Pancreas (tissue), 10 donors: ENCODE data around the gene BMF. TPM values are rescaled to one million over a fixed set of nuclear protein-coding genes. Genes with fewer than 3 reads are reported as not detected.

Experiments used
- ATAC-seq, 4 donors: fragments of 200-7000 bp; cut with Tn5 transposase; one replicate each; pipeline versions ENCODE4 v1.8.0 to v1.9.1; 2020; ENCODE audit warnings: mild to moderate bottlenecking in 4 of 4, moderate library complexity in 4 of 4
- DNase-seq, 6 donors: peaks; one replicate each; pipeline ENCODE4 v3.0.0-alpha.2; 2020
- FAIRE-seq: peaks from 2 replicates; lab custom pipeline; 2012; peaks lifted over from hg19 to GRCh38; lab: Jason Lieb, UNC
- H3K27ac ChIP-seq, 4 donors: fragments of 200-600 bp; sonication (generic); 1 replicate in 3 of 4; 2 replicates in 1 of 4; pipeline versions ENCODE4 v1.5.0 to v1.8.0; 2020
- H3K27me3 ChIP-seq, 4 donors: fragments of 200-600 bp; one replicate each; pipeline ENCODE4 v1.8.0; 2021
- H3K36me3 ChIP-seq, 3 donors: fragments of 200-600 bp; sonication (generic) in 1 of 3; one replicate each; pipeline versions ENCODE4 v1.5.0 to v1.8.0; 2020 to 2021
- H3K4me1 ChIP-seq, 3 donors: fragments of 200-600 bp; one replicate each; pipeline ENCODE4 v1.8.0; 2021
- H3K4me3 ChIP-seq, 4 donors: fragments of 200-600 bp; sonication (generic) in 2 of 4; one replicate each; pipeline versions ENCODE4 v1.5.0 to v1.8.0; 2020 to 2021
- H3K9me3 ChIP-seq, 4 donors: fragments of 200-600 bp; one replicate each; pipeline ENCODE4 v1.8.0; 2021
- CTCF ChIP-seq, 4 donors: fragments of 200-600 bp; sonication (generic) in 3 of 4; IDR thresholded peaks; one replicate each; pipeline versions ENCODE4 v1.5.0 to v1.8.0; 2021; ENCODE audit warnings: antibody characterized with exemption in 4 of 4
- WGBS, 2 donors: extraction: QIAGEN DNeasy Blood & Tissue Kit; methylation state at CpG; one replicate each; pipeline ENCODE4 v1.1.7; 2013; 5-methylcytosine and 5-hydroxymethylcytosine counted together
- intact Hi-C, 3 donors: fragments of 100-400 bp; cut with DNase I; formaldehyde crosslinking; loops; one replicate each; pipeline versions ENCODE4 v1.11.1 to v1.14.2; 2022
- polyA plus RNA-seq, 2 donors: library from polyadenylated mRNA; stranded (reverse); fragments of 200-250 nt; gene quantifications; one replicate each; pipeline ENCODE4 v1.2.3, GENCODE V29; 2013
- total RNA-seq, 6 donors: library from RNA; stranded (reverse); fragmentation: NEBNext Ultra II Directional in 4 of 6; extraction: Animal tissue kit (Norgen Biotek cat#: 25700) in 4 of 6; gene quantifications; one replicate each; pipeline versions ENCODE4 v1.2.1 to v1.2.4, GENCODE V29; 2021 to 2023
- donor health status: healthy with polysubstance abuse.
- donor health status: DM: no; HTN: no; CAD: no; lungs with moderate emphysema.
- donor health status: DM: no; HTN: no; CAD: no.
- donor health status: control.
- donor health status: control.
- donor health status: Bipolar disorder and iron deficiency.
- donor health status: DM: yes; HTN: yes; CAD: no.
- donor health status: DM: no; HTN: no; CAD: no.
- donor health status: DM: no; HTN: no; CAD: no.
- donor health status: DM: yes; HTN: yes; CAD: no.

The BMF gene
- total and polyA plus RNA-seq, 8 donors = 4.1 to 25.9 (median 6.1) TPM

GRCh38 chr15:40052604-40053003, 56.1 kb downstream of the BMF start:
- FAIRE-seq = no peak
- no peak overlapping the region for H3K27ac ChIP-seq
- intact Hi-C loops = no loop called here
- peak in 2 of 6 donors; percentile 11 to 24 for DNase-seq
- 49 to 67% methylated on average over 6 of the region's 6 CpGs for WGBS, 2 donors
- H3K9me3 ChIP-seq = no peaks in the 10 kb centered on the region
- H3K27me3 ChIP-seq = no peaks in the 10 kb centered on the region
- ATAC-seq = no peak
- no peak overlapping the region for H3K4me3 ChIP-seq
- no peak for TF ChIP-seq CTCF (IDR thresholded peaks at IDR 0.05)
- H3K36me3 ChIP-seq = no peaks in the 10 kb centered on the region
- peaks cover 16 to 31% (median 25%) of the 10 kb centered on the region in 3 donors for H3K4me1 ChIP-seq

- DNase-seq (peak in 1 of 6 donors; percentile 32), ATAC-seq (no peak), FAIRE-seq (no peak)
- intact Hi-C loops = no loop called here
- 83 to 84% methylated on average over 11 of the region's 11 CpGs for WGBS, 2 donors
- Histone ChIP-seq H3K27me3 (no peaks in the 10 kb centered on the region), H3K4me3 (no peak overlapping the region), H3K9me3 (no peaks in the 10 kb centered on the region), H3K4me1 (peaks cover 16 to 39% (median 25%) of the 10 kb centered on the region in 3 donors), H3K27ac (no peak overlapping the region), H3K36me3 (no peaks in the 10 kb centered on the region)
- no peak for TF ChIP-seq CTCF (IDR thresholded peaks at IDR 0.05)
Measured at GRCh38 chr15:40051616-40052415, 56.9 kb downstream of the BMF start.

GRCh38 chr15:40050788-40051470, 57.8 kb downstream of the BMF start:
- Histone ChIP-seq H3K27ac (no peak overlapping the region), H3K27me3 (no peaks in the 10 kb centered on the region), H3K4me1 (peaks cover 10 to 34% (median 16%) of the 10 kb centered on the region in 3 donors), H3K36me3 (no peaks in the 10 kb centered on the region), H3K4me3 (no peak overlapping the region), H3K9me3 (no peaks in the 10 kb centered on the region)
- ATAC-seq (no peak), DNase-seq (peak in 1 of 6 donors; percentile 15), FAIRE-seq (no peak)
- no peak for TF ChIP-seq CTCF (IDR thresholded peaks at IDR 0.05)
- intact Hi-C loops = no loop called here
- 84 to 89% methylated on average over 12 of the region's 12 CpGs for WGBS, 2 donors

GRCh38 chr15:40048926-40049475, 59.7 kb downstream of the BMF start:
- Histone ChIP-seq H3K27me3 (no peaks in the 10 kb centered on the region), H3K4me1 (peaks cover 0 to 22% (median 0%) of the 10 kb centered on the region in 3 donors), H3K9me3 (no peaks in the 10 kb centered on the region), H3K27ac (peak overlapping the region in 1 of 4 donors; percentile 72), H3K36me3 (no peaks in the 10 kb centered on the region), H3K4me3 (no peak overlapping the region)
- peak in 1 of 6 donors; percentile 7 for DNase-seq
- 81 to 83% methylated on average over 3 of the region's 3 CpGs for WGBS, 2 donors
- TF ChIP-seq CTCF (IDR thresholded peaks at IDR 0.05) = no peak
- no peak for FAIRE-seq
- no peak for ATAC-seq
- intact Hi-C loops = loop anchor here in 2 of 3 donors (5.0 kb wide), 2 partner anchors 53 to 223 kb away; no protein-coding TSS in a partner anchor
